ENCODE data around the gene TNFSF15. TPM values are rescaled to one million over a fixed set of nuclear protein-coding genes. Genes with fewer than 3 reads are reported as not detected.

TNFSF15 gene
- polyA plus RNA-seq, 1 experiment, result 2.8 TPM

DNA sequence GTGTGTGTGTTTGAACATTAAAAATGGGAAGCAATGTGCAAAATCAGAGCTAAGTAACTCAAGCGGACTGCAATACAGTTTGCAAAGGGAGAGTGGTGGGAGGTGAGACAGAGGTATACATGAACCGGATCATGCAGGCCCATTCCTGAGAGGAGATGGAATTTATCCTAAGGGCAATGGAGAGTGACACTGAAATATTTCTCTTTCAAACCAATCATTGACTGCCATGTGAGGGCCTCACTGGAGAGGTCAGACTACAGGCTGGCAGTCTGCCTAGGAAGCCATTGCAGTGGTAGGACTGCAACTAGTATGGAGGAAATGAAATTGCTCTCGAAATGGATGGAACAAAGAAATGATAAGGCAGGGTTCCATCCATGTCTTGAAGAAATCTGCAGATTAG is 34.8 kb downstream of the TNFSF15 start:
- CTCF ChIA-PET, result interaction anchor here (1.2 kb wide), 1 partner anchor 136 kb away, joined by 3 read pairs; no protein-coding TSS in a partner anchor
- H3K27me3 ChIP-seq (ENCODE audit: control insufficient read depth, insufficient read depth, low read length), result peaks cover 9% of the 10 kb centered on the region
- TF ChIP-seq, protein P1, sequence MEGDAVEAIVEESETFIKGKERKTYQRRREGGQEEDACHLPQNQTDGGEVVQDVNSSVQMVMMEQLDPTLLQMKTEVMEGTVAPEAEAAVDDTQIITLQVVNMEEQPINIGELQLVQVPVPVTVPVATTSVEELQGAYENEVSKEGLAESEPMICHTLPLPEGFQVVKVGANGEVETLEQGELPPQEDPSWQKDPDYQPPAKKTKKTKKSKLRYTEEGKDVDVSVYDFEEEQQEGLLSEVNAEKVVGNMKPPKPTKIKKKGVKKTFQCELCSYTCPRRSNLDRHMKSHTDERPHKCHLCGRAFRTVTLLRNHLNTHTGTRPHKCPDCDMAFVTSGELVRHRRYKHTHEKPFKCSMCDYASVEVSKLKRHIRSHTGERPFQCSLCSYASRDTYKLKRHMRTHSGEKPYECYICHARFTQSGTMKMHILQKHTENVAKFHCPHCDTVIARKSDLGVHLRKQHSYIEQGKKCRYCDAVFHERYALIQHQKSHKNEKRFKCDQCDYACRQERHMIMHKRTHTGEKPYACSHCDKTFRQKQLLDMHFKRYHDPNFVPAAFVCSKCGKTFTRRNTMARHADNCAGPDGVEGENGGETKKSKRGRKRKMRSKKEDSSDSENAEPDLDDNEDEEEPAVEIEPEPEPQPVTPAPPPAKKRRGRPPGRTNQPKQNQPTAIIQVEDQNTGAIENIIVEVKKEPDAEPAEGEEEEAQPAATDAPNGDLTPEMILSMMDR (IDR thresholded peaks at IDR 0.05; ENCODE audit: low read depth, low read length), result no peak
- H3K9me3 ChIP-seq (ENCODE audit: control insufficient read depth, insufficient read depth, low read length), result no peaks in the 10 kb centered on the region
- POLR2A ChIA-PET, result no interaction called here
- H3K27ac ChIP-seq (ENCODE audit: low read depth, low read length), result no peak overlapping the region
- DNase-seq (ENCODE audit: low read depth, low spot score), result no peak
- no peak overlapping the region for H3K4me3 ChIP-seq (ENCODE audit: low read depth, low read length)

DNA sequence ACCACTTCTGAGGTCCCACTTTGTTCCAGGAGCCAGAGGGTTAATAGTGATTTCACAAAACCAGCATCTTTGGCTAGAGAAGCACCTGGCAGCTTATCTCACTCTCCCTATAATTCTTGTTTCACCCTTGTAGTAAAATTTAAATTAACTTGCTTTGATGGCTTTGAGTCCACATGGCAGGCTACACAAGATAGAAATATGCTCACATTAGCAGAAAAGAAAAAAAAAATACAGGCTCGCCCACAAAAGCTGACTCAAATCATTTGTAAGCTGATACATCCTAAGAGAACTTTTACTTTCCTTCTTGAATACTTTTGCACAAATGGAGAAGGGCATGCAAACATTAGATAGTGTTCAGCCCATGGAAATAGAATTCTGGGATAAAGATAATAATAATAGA is 36.2 kb downstream of the TNFSF15 start:
- TF ChIP-seq, protein P1 (IDR thresholded peaks at IDR 0.05; ENCODE audit: low read depth, low read length), result no peak
- CTCF ChIA-PET, result no interaction called here
- DNase-seq (ENCODE audit: low read depth, low spot score), result no peak
- Histone ChIP-seq H3K4me3 (ENCODE audit: low read depth, low read length) (no peak overlapping the region), H3K9me3 (ENCODE audit: control insufficient read depth, insufficient read depth, low read length) (no peaks in the 10 kb centered on the region), H3K27ac (ENCODE audit: low read depth, low read length) (no peak overlapping the region), H3K27me3 (ENCODE audit: control insufficient read depth, insufficient read depth, low read length) (peaks cover 13% of the 10 kb centered on the region)
- POLR2A ChIA-PET, result no interaction called here

DNA sequence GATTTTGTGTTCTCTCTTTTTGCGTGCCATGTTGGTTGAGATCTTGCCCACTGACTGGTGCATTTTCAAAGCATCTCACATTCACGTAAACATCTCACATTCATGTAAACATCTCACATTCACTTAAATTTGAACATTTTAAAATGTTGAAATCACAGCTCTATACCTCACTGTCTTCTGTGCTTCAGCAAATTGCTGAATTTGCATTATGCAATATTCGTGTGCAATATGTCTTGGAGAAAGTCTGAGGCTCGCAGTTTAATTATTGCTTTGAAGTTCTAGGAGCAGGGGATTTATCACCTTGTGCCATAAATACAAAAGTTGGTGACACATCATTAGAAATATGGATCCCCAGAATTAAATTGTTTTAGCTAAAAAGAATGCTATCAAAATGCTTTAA is 42.6 kb downstream of the TNFSF15 start:
- ChIA-PET CTCF (interaction anchor here (1.2 kb wide), 1 partner anchor 82 kb away, joined by 3 read pairs; no protein-coding TSS in a partner anchor), POLR2A (no interaction called here)
- H3K27me3 ChIP-seq (ENCODE audit: control insufficient read depth, insufficient read depth, low read length), result peaks cover 26% of the 10 kb centered on the region

DNA sequence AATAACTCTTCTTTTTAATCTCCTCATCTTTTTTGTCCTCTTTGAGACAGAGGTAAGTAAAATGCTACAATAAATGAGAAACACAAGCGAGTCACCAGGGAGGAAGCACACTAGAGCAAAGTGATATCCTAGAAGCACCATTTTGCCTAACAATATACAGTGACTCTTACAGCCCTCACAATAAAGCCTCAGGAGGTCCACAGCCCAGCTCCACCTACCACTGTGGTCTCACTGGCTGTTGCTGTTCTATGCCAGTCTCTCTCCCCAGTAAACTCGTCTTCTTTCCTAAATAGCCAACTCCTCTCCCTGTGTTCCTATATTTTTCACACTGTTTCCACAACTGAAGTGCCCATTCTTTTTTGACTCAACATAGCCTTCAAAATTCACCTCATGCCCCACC is 44.3 kb downstream of the TNFSF15 start:
- Histone ChIP-seq H3K9me3 (ENCODE audit: control insufficient read depth, insufficient read depth, low read length) (peaks cover 6% of the 10 kb centered on the region; the same call in 1 of the 2 replicates), H3K27me3 (ENCODE audit: control insufficient read depth, insufficient read depth, low read length) (peaks cover 23% of the 10 kb centered on the region), H3K27ac (ENCODE audit: low read depth, low read length) (no peak overlapping the region), H3K4me3 (ENCODE audit: low read depth, low read length) (no peak overlapping the region)
- ChIA-PET POLR2A (no interaction called here), CTCF (no interaction called here)
- no peak for DNase-seq (ENCODE audit: low read depth, low spot score)
- TF ChIP-seq, protein P1 (IDR thresholded peaks at IDR 0.05; ENCODE audit: low read depth, low read length), result no peak

More for the DNA sequence above, 42.6 kb downstream of the TNFSF15 start:
- H3K27ac ChIP-seq (ENCODE audit: low read depth, low read length), result no peak overlapping the region
- TF ChIP-seq, protein P1 (IDR thresholded peaks at IDR 0.05; ENCODE audit: low read depth, low read length), result no peak
- H3K4me3 ChIP-seq (ENCODE audit: low read depth, low read length), result no peak overlapping the region
- no peak for DNase-seq (ENCODE audit: low read depth, low spot score)
- H3K9me3 ChIP-seq (ENCODE audit: control insufficient read depth, insufficient read depth, low read length), result peaks cover 6% of the 10 kb centered on the region; the same call in 1 of the 2 replicates

DNA sequence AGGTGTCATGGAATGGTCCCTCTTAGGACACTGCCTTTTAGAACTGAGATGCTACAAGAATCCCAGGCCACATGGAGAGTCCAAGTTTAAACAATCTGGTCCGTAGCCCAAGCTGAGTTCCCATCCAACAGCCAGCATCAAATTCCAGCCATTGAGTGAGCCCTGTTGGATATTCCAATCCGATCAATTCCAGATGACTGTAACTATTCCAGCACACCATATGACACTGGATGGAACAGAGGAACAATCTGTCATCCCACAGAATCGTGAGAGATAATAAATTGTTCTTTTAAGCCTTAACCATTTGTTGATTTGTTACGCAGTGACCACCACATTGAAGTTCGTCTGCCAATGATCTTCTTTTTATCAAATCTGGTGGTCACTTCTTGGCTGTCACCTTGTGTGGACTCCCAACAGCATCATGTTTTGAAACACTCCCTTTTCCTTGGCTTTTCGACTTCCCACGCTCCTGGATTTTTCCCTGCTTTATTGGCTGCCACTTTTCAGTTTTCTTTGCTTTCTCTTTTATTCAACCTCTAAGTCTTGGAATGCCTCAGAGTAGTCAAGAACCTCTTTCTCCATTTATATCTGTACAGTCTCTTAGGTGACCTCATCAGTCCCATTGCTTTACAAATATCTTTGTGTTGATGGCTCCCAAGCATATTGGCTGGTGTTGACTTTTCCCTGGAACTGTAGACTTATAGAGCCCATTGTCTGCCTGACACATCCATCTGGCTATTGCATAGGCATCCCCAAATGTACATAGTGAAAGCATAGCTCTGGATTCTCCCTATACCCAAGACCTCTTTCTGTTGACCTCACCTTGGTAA is 46.1 kb downstream of the TNFSF15 start:
- DNase-seq (ENCODE audit: low read depth, low spot score), result no peak
- Histone ChIP-seq H3K4me3 (ENCODE audit: low read depth, low read length) (no peak overlapping the region), H3K27me3 (ENCODE audit: control insufficient read depth, insufficient read depth, low read length) (peaks cover 19% of the 10 kb centered on the region), H3K27ac (ENCODE audit: low read depth, low read length) (no peak overlapping the region), H3K9me3 (ENCODE audit: control insufficient read depth, insufficient read depth, low read length) (peaks cover 6% of the 10 kb centered on the region; the same call in 1 of the 2 replicates)
- ChIA-PET POLR2A (no interaction called here), CTCF (no interaction called here)
- TF ChIP-seq, protein P1 (IDR thresholded peaks at IDR 0.05; ENCODE audit: low read depth, low read length), result no peak
